Endodermal cell (in vitro differentiated cells): ENCODE measurements around the gene TCF21. TPM values are rescaled to one million over a fixed set of nuclear protein-coding genes. Genes with fewer than 3 reads are reported as not detected.

ENCODE experiments used
- DNase-seq: peaks from one replicate; pipeline ENCODE4 v3.0.0-alpha.2; 2017
- H3K27ac ChIP-seq: 2 replicates; pipeline ENCODE4 v1.5.1; 2013; ENCODE audit warnings: mild to moderate bottlenecking, low read depth, low read length, moderate library complexity
- H3K27me3 ChIP-seq: 2 replicates; pipeline ENCODE4 v1.6.1; 2013; ENCODE audit warnings: mild to moderate bottlenecking, low read length, moderate library complexity; ENCODE audit not compliant: insufficient read depth, control insufficient read depth, poor library complexity, severe bottlenecking
- H3K36me3 ChIP-seq: 2 replicates; pipeline ENCODE4 v1.7.0; 2013; ENCODE audit warnings: mild to moderate bottlenecking, low read length, moderate library complexity; ENCODE audit not compliant: control insufficient read depth, insufficient read depth
- H3K4me1 ChIP-seq: one replicate; pipeline ENCODE4 v1.7.0; 2013; ENCODE audit warnings: low read length; ENCODE audit not compliant: control insufficient read depth, insufficient read depth
- H3K4me3 ChIP-seq: 2 replicates; pipeline ENCODE4 v1.5.1; 2013; ENCODE audit warnings: mild to moderate bottlenecking, low read length, moderate library complexity
- H3K9ac ChIP-seq: 2 replicates; pipeline ENCODE4 v1.6.1; 2013; ENCODE audit warnings: mild to moderate bottlenecking, low read length, moderate library complexity; ENCODE audit not compliant: poor library complexity, severe bottlenecking; ENCODE audit errors: extremely low read depth
- H3K9me3 ChIP-seq: 2 replicates; pipeline ENCODE4 v1.6.1; 2013; ENCODE audit warnings: mild to moderate bottlenecking, low read length, moderate library complexity; ENCODE audit not compliant: control insufficient read depth
- H3K27ac Mint-ChIP-seq: 2 replicates; pipeline ENCODE4 v1.8.0; 2020; ENCODE audit warnings: mixed read lengths
- H3K27me3 Mint-ChIP-seq: 2 replicates; pipeline ENCODE4 v1.8.0; 2021; ENCODE audit warnings: mild to moderate bottlenecking, mixed read lengths; ENCODE audit not compliant: insufficient read depth
- H3K36me3 Mint-ChIP-seq: 2 replicates; pipeline ENCODE4 v1.8.0; 2020; ENCODE audit warnings: low read depth, mixed read lengths
- H3K4me1 Mint-ChIP-seq: 2 replicates; pipeline ENCODE4 v1.8.0; 2020; ENCODE audit warnings: mixed read lengths
- H3K4me3 Mint-ChIP-seq: 2 replicates; pipeline ENCODE4 v1.8.0; 2020; ENCODE audit warnings: mild to moderate bottlenecking, moderate library complexity, mixed read lengths
- H3K9me3 Mint-ChIP-seq: 2 replicates; pipeline ENCODE4 v1.8.0; 2020; ENCODE audit warnings: mild to moderate bottlenecking, mixed read lengths
- CTCF ChIP-seq: fragments of 200-600 bp; sonication (generic); conservative IDR thresholded peaks from 2 replicates; pipeline ENCODE4 v1.5.0; 2021; ENCODE audit warnings: antibody characterized with exemption, mild to moderate bottlenecking
- WGBS, 2 experiments: methylation state at CpG; one replicate each; pipeline versions ENCODE4 v1.1.5 to v1.1.7; 2013; ENCODE audit warnings: missing lambda C conversion rate in 2 of 2, mixed read lengths in 1 of 2; ENCODE audit not compliant: insufficient coverage in 1 of 2, insufficient read length in 1 of 2; 5-methylcytosine and 5-hydroxymethylcytosine counted together
- total RNA-seq, 2 donors: library from RNA; stranded (reverse); fragmentation: NEBNext Ultra II Directional in 1 of 2; extraction: Animal tissue kit (Norgen Biotek cat#: 25700) in 1 of 2; gene quantifications; 2 replicates in 1 of 2; 3 replicates in 1 of 2; pipeline ENCODE4 v1.2.1, GENCODE V29; 2021

Gene TCF21
- total RNA-seq, 2 donors from 2014 or later = 0.11 TPM; not detected in 1

DNA sequence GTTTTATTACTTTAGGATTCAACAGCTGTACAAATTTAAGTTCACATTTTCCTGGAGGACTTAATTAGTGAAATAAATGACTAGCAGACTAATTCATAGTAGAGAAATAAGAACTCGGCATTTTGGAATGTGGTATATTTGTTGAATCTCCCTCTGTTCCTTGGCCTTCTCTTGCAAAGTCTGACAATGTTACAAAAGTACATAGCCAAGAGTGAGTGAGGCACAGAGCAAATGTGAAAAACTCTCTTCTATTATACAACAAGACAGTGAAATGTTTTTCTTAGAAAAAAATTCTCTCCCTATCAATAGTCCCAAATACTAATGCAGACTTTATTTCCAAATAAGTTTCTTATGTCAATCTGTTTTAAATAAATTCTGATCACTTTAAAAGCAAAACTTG, 44.2 kb upstream of the TCF21 start:
- Histone ChIP-seq H3K9ac (no peak overlapping the region), H3K4me1 (no peaks in the 10 kb centered on the region), H3K36me3 (no peaks in the 10 kb centered on the region), H3K27me3 (no peaks in the 10 kb centered on the region), H3K27ac (no peak overlapping the region), H3K4me3 (no peak overlapping the region), H3K9me3 (no peaks in the 10 kb centered on the region)
- H3K4me1 Mint-ChIP-seq = peaks cover 9% of the 10 kb centered on the region
- H3K4me3 Mint-ChIP-seq = no peak overlapping the region
- no peak for TF ChIP-seq CTCF
- peaks cover 3% of the 10 kb centered on the region for H3K9me3 Mint-ChIP-seq
- WGBS, 2 experiments = 89% methylated on average over 1 of the region's 1 CpG; no CpG with 5 or more reads in 1 of the 2 experiments
- DNase-seq = no peak
- no peaks in the 10 kb centered on the region for H3K36me3 Mint-ChIP-seq
- no peaks in the 10 kb centered on the region for H3K27me3 Mint-ChIP-seq
- H3K27ac Mint-ChIP-seq = no peak overlapping the region

DNA sequence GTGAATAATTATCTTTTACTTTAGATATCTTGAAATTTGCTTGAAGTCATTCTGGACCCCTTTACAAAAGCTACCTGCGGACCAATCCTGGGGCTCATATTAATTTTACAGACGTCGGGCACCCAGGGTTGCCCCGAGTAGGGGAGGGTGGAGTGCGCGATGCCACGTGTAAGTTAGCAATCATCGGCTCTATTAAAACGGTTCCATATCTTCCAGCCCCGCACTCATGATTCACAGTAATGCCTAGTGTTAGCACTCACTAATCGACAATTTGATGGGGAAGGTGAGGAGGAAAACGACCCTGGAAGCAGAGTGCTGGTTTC, 34.9 kb upstream of the TCF21 start:
- Mint-ChIP-seq H3K36me3 (no peaks in the 10 kb centered on the region), H3K27ac (no peak overlapping the region), H3K4me1 (peaks cover 16% of the 10 kb centered on the region), H3K27me3 (peaks cover 43% of the 10 kb centered on the region), H3K9me3 (no peaks in the 10 kb centered on the region), H3K4me3 (peak overlapping the region; percentile 68)
- DNase-seq = no peak
- 11 to 12% methylated on average over 5 to 12 of the region's 12 CpGs for WGBS, 2 experiments
- no peaks in the 10 kb centered on the region for H3K4me1 ChIP-seq
- peak overlapping the region; percentile 80 for H3K4me3 ChIP-seq
- H3K27ac ChIP-seq = no peak overlapping the region
- TF ChIP-seq CTCF = no peak
- H3K36me3 ChIP-seq = no peaks in the 10 kb centered on the region
- no peaks in the 10 kb centered on the region for H3K9me3 ChIP-seq
- H3K27me3 ChIP-seq = peaks cover 55% of the 10 kb centered on the region
- no peak overlapping the region for H3K9ac ChIP-seq

GRCh38 chr6:133854364-133855275, 34.3 kb upstream of the TCF21 start:
- Histone ChIP-seq H3K4me1 (no peaks in the 10 kb centered on the region), H3K4me3 (peak overlapping the region; percentile 80), H3K27ac (no peak overlapping the region), H3K9ac (no peak overlapping the region), H3K9me3 (no peaks in the 10 kb centered on the region), H3K27me3 (peaks cover 55% of the 10 kb centered on the region), H3K36me3 (no peaks in the 10 kb centered on the region)
- 1 to 3% methylated on average over 26 to 40 of the region's 40 CpGs for WGBS, 2 experiments
- peaks cover 16% of the 10 kb centered on the region for H3K4me1 Mint-ChIP-seq
- H3K4me3 Mint-ChIP-seq = peak overlapping the region; percentile 68
- H3K27me3 Mint-ChIP-seq = peaks cover 43% of the 10 kb centered on the region
- peak; percentile 81 for DNase-seq
- H3K9me3 Mint-ChIP-seq = no peaks in the 10 kb centered on the region
- no peaks in the 10 kb centered on the region for H3K36me3 Mint-ChIP-seq
- peak; percentile 42 for TF ChIP-seq CTCF
- H3K27ac Mint-ChIP-seq = no peak overlapping the region
